ENCODE measurements around the gene KCNH5.
A peak's percentile ranks its signal among the peaks of the same experiment; 100 is the strongest.

The KCNH5 gene

DNA sequence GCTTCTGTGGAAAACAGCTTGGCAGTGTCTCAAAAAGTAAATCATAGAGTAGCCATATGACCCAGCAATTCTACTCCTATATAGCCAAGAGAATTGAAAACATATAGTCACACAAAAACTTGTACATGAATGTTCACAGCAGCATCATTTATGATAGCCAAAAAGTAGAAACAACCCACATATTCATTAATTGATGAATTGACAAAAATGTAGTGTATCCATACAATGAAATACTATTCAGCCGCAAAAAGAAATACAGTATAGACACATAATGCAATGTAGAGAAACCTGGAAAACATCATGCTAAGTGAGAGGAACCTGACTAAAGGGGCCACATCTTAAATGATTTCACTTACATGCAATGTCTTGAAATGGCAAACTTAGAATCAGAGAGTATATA is 326.6 kb downstream of the KCNH5 start:
- ChIA-PET POLR2A (no interaction called here), CTCF (no interaction called here)
- DNase-seq (ENCODE audit: extremely low spot score), result no peak
- TF ChIP-seq FOXA1 (IDR thresholded peaks at IDR 0.05), result no peak
- no peak for TF ChIP-seq TARDBP (IDR thresholded peaks at IDR 0.05)
- TF ChIP-seq SP1 (IDR thresholded peaks at IDR 0.05), result no peak
- TF ChIP-seq ARNT (IDR thresholded peaks at IDR 0.05), result no peak
- no peak for TF ChIP-seq NFRKB (IDR thresholded peaks at IDR 0.05)
- TF ChIP-seq LEF1 (IDR thresholded peaks at IDR 0.05; ENCODE audit: borderline replicate concordance), result no peak
- TF ChIP-seq SUZ12 (IDR thresholded peaks at IDR 0.05), result no peak

DNA sequence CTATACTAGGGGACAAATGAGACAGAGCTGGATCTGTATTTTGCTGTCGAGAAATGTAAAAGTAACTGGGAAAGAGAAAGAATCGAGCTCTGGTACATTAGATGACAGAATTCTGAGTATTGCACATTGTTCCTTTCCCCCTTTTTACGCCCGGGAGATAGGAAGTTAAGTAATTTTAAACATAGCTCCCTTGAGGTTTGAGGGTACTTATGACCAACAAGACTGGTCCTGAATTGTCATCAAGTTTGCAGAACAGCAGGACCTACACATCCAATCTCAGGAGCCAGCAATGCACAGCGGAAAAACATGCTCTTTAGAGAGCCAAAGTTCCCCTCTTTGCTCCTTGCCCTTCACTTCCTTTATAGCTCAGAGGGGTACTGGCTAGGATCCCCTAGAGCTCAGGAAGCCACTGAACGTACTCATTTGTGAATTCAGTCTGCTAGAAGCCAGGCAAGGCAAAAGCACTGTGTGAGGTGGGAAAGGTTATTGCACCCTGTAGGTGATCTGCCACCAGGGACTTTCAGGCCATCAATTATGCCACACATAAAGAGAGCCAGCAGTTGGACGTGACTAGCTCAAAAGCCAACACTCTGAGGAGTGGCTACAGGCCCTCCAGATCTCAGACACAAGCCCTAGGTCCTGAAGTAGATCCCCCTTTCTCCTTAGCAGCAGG is 333.8 kb downstream of the KCNH5 start:
- CTCF ChIA-PET, result interaction anchor here (0.5 to 0.6 kb wide), 2 partner anchors 171 to 1848 kb away, joined by 3 to 4 read pairs; no protein-coding TSS in a partner anchor
- peak; percentile 14 for DNase-seq (ENCODE audit: extremely low spot score)
- POLR2A ChIA-PET, result interaction anchor here (0.7 kb wide), 1 partner anchor 13 kb away, joined by 3 read pairs; no protein-coding TSS in a partner anchor
- TF ChIP-seq FOXM1 (IDR thresholded peaks at IDR 0.05; ENCODE audit: borderline replicate concordance), result no peak
- TF ChIP-seq, protein P1, sequence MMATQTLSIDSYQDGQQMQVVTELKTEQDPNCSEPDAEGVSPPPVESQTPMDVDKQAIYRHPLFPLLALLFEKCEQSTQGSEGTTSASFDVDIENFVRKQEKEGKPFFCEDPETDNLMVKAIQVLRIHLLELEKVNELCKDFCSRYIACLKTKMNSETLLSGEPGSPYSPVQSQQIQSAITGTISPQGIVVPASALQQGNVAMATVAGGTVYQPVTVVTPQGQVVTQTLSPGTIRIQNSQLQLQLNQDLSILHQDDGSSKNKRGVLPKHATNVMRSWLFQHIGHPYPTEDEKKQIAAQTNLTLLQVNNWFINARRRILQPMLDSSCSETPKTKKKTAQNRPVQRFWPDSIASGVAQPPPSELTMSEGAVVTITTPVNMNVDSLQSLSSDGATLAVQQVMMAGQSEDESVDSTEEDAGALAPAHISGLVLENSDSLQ (IDR thresholded peaks at IDR 0.05), result peak; percentile 68

DNA sequence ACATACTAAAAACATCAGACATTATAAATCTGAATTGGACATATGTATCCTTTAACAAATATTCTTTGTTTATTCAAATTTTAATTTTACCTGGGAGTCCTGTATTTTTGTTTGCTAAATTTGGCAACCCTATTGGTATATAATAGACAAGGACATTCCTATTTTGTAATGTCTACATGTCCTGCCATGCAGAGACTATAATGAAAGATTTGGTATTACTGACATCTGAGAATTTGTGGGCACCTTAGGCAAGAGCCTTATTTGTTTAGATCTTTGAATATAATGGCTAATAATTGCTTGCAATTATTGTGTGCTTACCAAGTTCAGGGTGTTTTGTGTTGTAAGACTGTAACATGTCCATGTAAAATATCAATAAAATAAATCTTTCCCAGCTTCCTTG is 334.4 kb downstream of the KCNH5 start:
- no peak for DNase-seq (ENCODE audit: extremely low spot score)
- POLR2A ChIA-PET, result no interaction called here
- TF ChIP-seq NFRKB (IDR thresholded peaks at IDR 0.05), result no peak
- TF ChIP-seq ELF4 (IDR thresholded peaks at IDR 0.05), result no peak
- TF ChIP-seq TARDBP (IDR thresholded peaks at IDR 0.05), result no peak
- no peak for TF ChIP-seq FOXK2 (IDR thresholded peaks at IDR 0.05)
- TF ChIP-seq, protein P1 (IDR thresholded peaks at IDR 0.05), result no peak
- no peak for TF ChIP-seq FOXM1 (IDR thresholded peaks at IDR 0.05; ENCODE audit: borderline replicate concordance)
- TF ChIP-seq HDGF (IDR thresholded peaks at IDR 0.05; ENCODE audit: borderline replicate concordance), result no peak
- TF ChIP-seq BHLHE40 (IDR thresholded peaks at IDR 0.05; ENCODE audit: borderline replicate concordance), result no peak
- TF ChIP-seq ARNT (IDR thresholded peaks at IDR 0.05), result no peak
- TF ChIP-seq LEF1 (IDR thresholded peaks at IDR 0.05; ENCODE audit: borderline replicate concordance), result no peak
- TF ChIP-seq CTBP1 (IDR thresholded peaks at IDR 0.05; ENCODE audit: borderline replicate concordance), result no peak
- TF ChIP-seq FOXA1 (IDR thresholded peaks at IDR 0.05), result no peak
- no peak for TF ChIP-seq ZNF384 (IDR thresholded peaks at IDR 0.05)
- CTCF ChIA-PET, result no interaction called here

DNA sequence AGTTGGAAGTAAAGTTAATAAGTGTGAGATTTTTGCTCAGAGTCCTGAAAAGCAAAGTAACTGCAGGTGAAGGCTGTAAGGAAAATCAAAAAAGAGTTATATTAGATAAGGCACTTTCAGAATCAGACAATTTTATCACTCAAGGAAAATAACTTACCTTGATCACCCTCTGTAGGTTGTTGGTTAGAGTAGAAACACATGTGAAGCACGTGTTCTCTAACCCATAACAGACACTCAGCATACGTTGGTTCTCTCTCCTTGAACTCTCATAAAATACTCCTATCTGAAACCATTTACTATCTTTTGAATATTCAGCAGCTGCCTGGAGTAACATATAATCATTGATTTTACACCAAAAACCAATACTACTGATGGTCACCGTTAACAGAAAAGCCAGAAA is 335.5 kb downstream of the KCNH5 start:
- POLR2A ChIA-PET, result no interaction called here
- TF ChIP-seq FOXM1 (IDR thresholded peaks at IDR 0.05; ENCODE audit: borderline replicate concordance), result no peak
- no peak for TF ChIP-seq FOXA1 (IDR thresholded peaks at IDR 0.05)
- no peak for TF ChIP-seq TARDBP (IDR thresholded peaks at IDR 0.05)
- no peak for TF ChIP-seq BHLHE40 (IDR thresholded peaks at IDR 0.05; ENCODE audit: borderline replicate concordance)
- no peak for TF ChIP-seq CTBP1 (IDR thresholded peaks at IDR 0.05; ENCODE audit: borderline replicate concordance)
- no peak for TF ChIP-seq FOXK2 (IDR thresholded peaks at IDR 0.05)
- no peak for TF ChIP-seq ZNF384 (IDR thresholded peaks at IDR 0.05)
- TF ChIP-seq HDGF (IDR thresholded peaks at IDR 0.05; ENCODE audit: borderline replicate concordance), result no peak
- TF ChIP-seq SP1 (IDR thresholded peaks at IDR 0.05), result no peak
- TF ChIP-seq NFRKB (IDR thresholded peaks at IDR 0.05), result no peak
- TF ChIP-seq, protein P1 (IDR thresholded peaks at IDR 0.05), result no peak
- no peak for TF ChIP-seq L3MBTL2 (conservative IDR thresholded peaks at IDR 0.05)
- no peak for TF ChIP-seq ELF4 (IDR thresholded peaks at IDR 0.05)
- TF ChIP-seq SUZ12 (IDR thresholded peaks at IDR 0.05), result no peak
- no peak for TF ChIP-seq ARNT (IDR thresholded peaks at IDR 0.05)
- no peak for TF ChIP-seq LEF1 (IDR thresholded peaks at IDR 0.05; ENCODE audit: borderline replicate concordance)
- CTCF ChIA-PET, result no interaction called here
- no peak for DNase-seq (ENCODE audit: extremely low spot score)

DNA sequence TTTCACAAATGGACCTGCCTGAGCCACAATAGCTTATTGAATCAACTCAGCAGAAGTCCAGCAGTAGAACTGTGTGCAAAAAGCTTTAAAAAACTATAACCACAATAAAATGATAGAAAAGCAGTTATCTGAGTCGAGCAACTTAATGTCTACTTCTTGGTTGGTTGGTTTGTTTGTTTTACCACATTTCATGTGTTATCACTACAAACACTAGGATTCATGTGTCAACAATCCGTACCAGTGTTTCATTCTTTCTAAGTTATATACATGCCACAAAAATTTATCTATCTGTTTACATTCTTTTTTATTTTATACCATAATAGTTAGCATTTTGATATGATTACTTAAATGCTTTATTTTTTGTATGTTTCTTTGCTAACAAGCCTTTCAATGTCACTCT is 339.0 kb downstream of the KCNH5 start:
- DNase-seq (ENCODE audit: extremely low spot score), result no peak
- no peak for TF ChIP-seq FOXK2 (IDR thresholded peaks at IDR 0.05)
- TF ChIP-seq NFRKB (IDR thresholded peaks at IDR 0.05), result no peak
- TF ChIP-seq L3MBTL2 (conservative IDR thresholded peaks at IDR 0.05), result no peak
- no peak for TF ChIP-seq FOXM1 (IDR thresholded peaks at IDR 0.05; ENCODE audit: borderline replicate concordance)
- TF ChIP-seq SUZ12 (IDR thresholded peaks at IDR 0.05), result no peak
- TF ChIP-seq, protein P1 (IDR thresholded peaks at IDR 0.05), result no peak
- TF ChIP-seq SP1 (IDR thresholded peaks at IDR 0.05), result no peak
- no peak for TF ChIP-seq FOXA1 (IDR thresholded peaks at IDR 0.05)
- TF ChIP-seq ARNT (IDR thresholded peaks at IDR 0.05), result no peak
- TF ChIP-seq ELF4 (IDR thresholded peaks at IDR 0.05), result no peak
- no peak for TF ChIP-seq ZNF384 (IDR thresholded peaks at IDR 0.05)
- TF ChIP-seq LEF1 (IDR thresholded peaks at IDR 0.05; ENCODE audit: borderline replicate concordance), result no peak
- POLR2A ChIA-PET, result no interaction called here
- CTCF ChIA-PET, result no interaction called here

DNA sequence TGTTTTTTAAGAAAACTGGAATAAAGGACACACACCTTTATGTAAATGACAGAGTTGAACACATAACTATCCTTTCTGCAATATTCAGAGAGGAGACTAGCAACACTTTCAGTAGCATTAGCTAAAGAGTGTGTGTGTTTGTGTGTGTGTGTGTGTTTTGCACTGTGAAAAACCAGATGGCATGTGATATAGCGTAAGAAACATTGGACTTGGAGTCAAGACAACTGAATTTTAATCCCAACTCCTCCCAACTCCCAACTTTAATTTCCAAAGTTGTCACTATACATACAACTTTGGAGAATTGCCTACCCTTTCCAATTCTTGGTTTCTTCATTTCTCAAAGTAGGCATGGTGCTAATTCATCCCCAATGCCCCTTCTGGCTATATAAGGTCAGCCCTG is 347.8 kb downstream of the KCNH5 start:
- TF ChIP-seq, protein P1 (IDR thresholded peaks at IDR 0.05), result no peak
- TF ChIP-seq FOXK2 (IDR thresholded peaks at IDR 0.05) (no peak), BHLHE40 (IDR thresholded peaks at IDR 0.05; ENCODE audit: borderline replicate concordance) (no peak), FOXM1 (IDR thresholded peaks at IDR 0.05; ENCODE audit: borderline replicate concordance) (no peak), SUZ12 (IDR thresholded peaks at IDR 0.05) (no peak), ELF4 (IDR thresholded peaks at IDR 0.05) (no peak), FOXA1 (IDR thresholded peaks at IDR 0.05) (no peak), L3MBTL2 (conservative IDR thresholded peaks at IDR 0.05) (no peak), CTBP1 (IDR thresholded peaks at IDR 0.05; ENCODE audit: borderline replicate concordance) (no peak), HDGF (IDR thresholded peaks at IDR 0.05; ENCODE audit: borderline replicate concordance) (no peak), SP1 (IDR thresholded peaks at IDR 0.05) (no peak)
- ChIA-PET CTCF (no interaction called here), POLR2A (no interaction called here)
- no peak for DNase-seq (ENCODE audit: extremely low spot score)

Measured in HEK293T (cell line).